ENCODE measurements around the gene IGSF21. TPM values are rescaled to one million over a fixed set of nuclear protein-coding genes. Genes with fewer than 3 reads are reported as not detected.

Gene IGSF21
- total and polyA plus RNA-seq, 3 experiments from 2014 or later, result not detected

- ChIA-PET POLR2A (no interaction called here), CTCF (no interaction called here)
- Mint-ChIP-seq H3K9me3 (no peaks in the 10 kb centered on the region), H3K36me3 (no peaks in the 10 kb centered on the region), H3K4me1 (no peaks in the 10 kb centered on the region), H3K4me3 (no peak overlapping the region), H3K27ac (no peak overlapping the region), H3K27me3 (peaks cover 19 to 25% of the 10 kb centered on the region in 2 donors)
- Histone ChIP-seq H3K27ac (ENCODE audit: low read depth, low read length) (no peak overlapping the region), H3K27me3 (ENCODE audit: insufficient read depth, low read length, poor library complexity, severe bottlenecking) (no peaks in the 10 kb centered on the region), H3K36me3 (ENCODE audit: insufficient read depth, low read length) (no peaks in the 10 kb centered on the region), H3K4me1 (ENCODE audit: insufficient read depth, low read length) (no peaks in the 10 kb centered on the region), H3K9me3 (ENCODE audit: low read length) (no peaks in the 10 kb centered on the region), H3K4me3 (ENCODE audit: low read length) (no peak overlapping the region)
- DNase-seq, result no peak
These were observed 292.9 kb downstream of the IGSF21 start for GRCh38 chr1:18400347-18401102.

GRCh38 chr1:18401921-18402320, 294.3 kb downstream of the IGSF21 start:
- Histone ChIP-seq H3K9me3 (ENCODE audit: low read length) (no peaks in the 10 kb centered on the region), H3K4me1 (ENCODE audit: insufficient read depth, low read length) (no peaks in the 10 kb centered on the region), H3K27ac (ENCODE audit: low read depth, low read length) (no peak overlapping the region), H3K27me3 (ENCODE audit: insufficient read depth, low read length, poor library complexity, severe bottlenecking) (no peaks in the 10 kb centered on the region), H3K4me3 (ENCODE audit: low read length) (no peak overlapping the region), H3K36me3 (ENCODE audit: insufficient read depth, low read length) (no peaks in the 10 kb centered on the region)
- H3K36me3 Mint-ChIP-seq, result no peaks in the 10 kb centered on the region
- DNase-seq, result no peak
- ChIA-PET POLR2A (no interaction called here), CTCF (no interaction called here)
- no peaks in the 10 kb centered on the region for H3K9me3 Mint-ChIP-seq
- H3K4me3 Mint-ChIP-seq, result no peak overlapping the region
- peaks cover 21 to 27% of the 10 kb centered on the region in 2 donors for H3K27me3 Mint-ChIP-seq
- no peaks in the 10 kb centered on the region for H3K4me1 Mint-ChIP-seq
- H3K27ac Mint-ChIP-seq, result no peak overlapping the region

GRCh38 chr1:18404460-18404859, 296.9 kb downstream of the IGSF21 start:
- H3K36me3 Mint-ChIP-seq, result no peaks in the 10 kb centered on the region
- no peaks in the 10 kb centered on the region for H3K4me1 Mint-ChIP-seq
- no peak overlapping the region for H3K4me3 ChIP-seq (ENCODE audit: low read length)
- H3K9me3 Mint-ChIP-seq, result no peaks in the 10 kb centered on the region
- H3K27me3 Mint-ChIP-seq, result peaks cover 15 to 19% of the 10 kb centered on the region in 2 donors
- H3K9me3 ChIP-seq (ENCODE audit: low read length), result no peaks in the 10 kb centered on the region
- no peak for DNase-seq
- CTCF ChIA-PET, result no interaction called here
- POLR2A ChIA-PET, result no interaction called here
- no peaks in the 10 kb centered on the region for H3K4me1 ChIP-seq (ENCODE audit: insufficient read depth, low read length)
- no peaks in the 10 kb centered on the region for H3K36me3 ChIP-seq (ENCODE audit: insufficient read depth, low read length)
- no peaks in the 10 kb centered on the region for H3K27me3 ChIP-seq (ENCODE audit: insufficient read depth, low read length, poor library complexity, severe bottlenecking)
- no peak overlapping the region for H3K4me3 Mint-ChIP-seq
- H3K27ac Mint-ChIP-seq, result peak overlapping the region in 1 of 8 donors; percentile 70
- H3K27ac ChIP-seq (ENCODE audit: low read depth, low read length), result no peak overlapping the region

- Histone ChIP-seq H3K4me3 (ENCODE audit: low read length) (no peak overlapping the region), H3K27me3 (ENCODE audit: insufficient read depth, low read length, poor library complexity, severe bottlenecking) (no peaks in the 10 kb centered on the region), H3K9me3 (ENCODE audit: low read length) (no peaks in the 10 kb centered on the region), H3K4me1 (ENCODE audit: insufficient read depth, low read length) (no peaks in the 10 kb centered on the region), H3K27ac (ENCODE audit: low read depth, low read length) (no peak overlapping the region), H3K36me3 (ENCODE audit: insufficient read depth, low read length) (no peaks in the 10 kb centered on the region)
- H3K4me3 Mint-ChIP-seq, result no peak overlapping the region
- no peaks in the 10 kb centered on the region for H3K36me3 Mint-ChIP-seq
- no peak overlapping the region for H3K27ac Mint-ChIP-seq
- H3K27me3 Mint-ChIP-seq, result peaks cover 15 to 16% of the 10 kb centered on the region in 2 donors
- ChIA-PET POLR2A (no interaction called here), CTCF (no interaction called here)
- peaks cover 0 to 10% (median 3%) of the 10 kb centered on the region in 5 donors for H3K9me3 Mint-ChIP-seq
- no peaks in the 10 kb centered on the region for H3K4me1 Mint-ChIP-seq
- DNase-seq, result no peak
These were observed 299.8 kb downstream of the IGSF21 start for GRCh38 chr1:18407166-18408045.

GRCh38 chr1:18408656-18409370, 301.2 kb downstream of the IGSF21 start:
- no peaks in the 10 kb centered on the region for H3K27me3 ChIP-seq (ENCODE audit: insufficient read depth, low read length, poor library complexity, severe bottlenecking)
- DNase-seq, result no peak
- H3K4me1 ChIP-seq (ENCODE audit: insufficient read depth, low read length), result no peaks in the 10 kb centered on the region
- Mint-ChIP-seq H3K36me3 (no peaks in the 10 kb centered on the region), H3K27ac (no peak overlapping the region), H3K9me3 (peaks cover 0 to 10% (median 3%) of the 10 kb centered on the region in 5 donors), H3K27me3 (peaks cover 12 to 15% of the 10 kb centered on the region in 2 donors), H3K4me1 (no peaks in the 10 kb centered on the region), H3K4me3 (no peak overlapping the region)
- no peaks in the 10 kb centered on the region for H3K9me3 ChIP-seq (ENCODE audit: low read length)
- no peak overlapping the region for H3K27ac ChIP-seq (ENCODE audit: low read depth, low read length)
- POLR2A ChIA-PET, result no interaction called here
- CTCF ChIA-PET, result no interaction called here
- H3K4me3 ChIP-seq (ENCODE audit: low read length), result no peak overlapping the region
- no peaks in the 10 kb centered on the region for H3K36me3 ChIP-seq (ENCODE audit: insufficient read depth, low read length)

GRCh38 chr1:18409609-18410237, 302.1 kb downstream of the IGSF21 start:
- H3K4me1 Mint-ChIP-seq, result no peaks in the 10 kb centered on the region
- no peaks in the 10 kb centered on the region for H3K9me3 ChIP-seq (ENCODE audit: low read length)
- H3K27me3 Mint-ChIP-seq, result peaks cover 11 to 22% of the 10 kb centered on the region in 2 donors
- ChIA-PET POLR2A (no interaction called here), CTCF (no interaction called here)
- no peaks in the 10 kb centered on the region for H3K4me1 ChIP-seq (ENCODE audit: insufficient read depth, low read length)
- H3K4me3 ChIP-seq (ENCODE audit: low read length), result no peak overlapping the region
- no peaks in the 10 kb centered on the region for H3K36me3 ChIP-seq (ENCODE audit: insufficient read depth, low read length)
- H3K27me3 ChIP-seq (ENCODE audit: insufficient read depth, low read length, poor library complexity, severe bottlenecking), result no peaks in the 10 kb centered on the region
- peaks cover 0 to 13% (median 7%) of the 10 kb centered on the region in 5 donors for H3K9me3 Mint-ChIP-seq
- no peaks in the 10 kb centered on the region for H3K36me3 Mint-ChIP-seq
- no peak overlapping the region for H3K27ac Mint-ChIP-seq
- no peak for DNase-seq
- H3K4me3 Mint-ChIP-seq, result no peak overlapping the region
- H3K27ac ChIP-seq (ENCODE audit: low read depth, low read length), result no peak overlapping the region

- H3K27me3 Mint-ChIP-seq, result peaks cover 11 to 23% of the 10 kb centered on the region in 2 donors
- H3K36me3 Mint-ChIP-seq, result no peaks in the 10 kb centered on the region
- no peak overlapping the region for H3K27ac Mint-ChIP-seq
- no peaks in the 10 kb centered on the region for H3K4me1 ChIP-seq (ENCODE audit: insufficient read depth, low read length)
- no peak overlapping the region for H3K4me3 ChIP-seq (ENCODE audit: low read length)
- CTCF ChIA-PET, result no interaction called here
- DNase-seq, result no peak
- H3K36me3 ChIP-seq (ENCODE audit: insufficient read depth, low read length), result no peaks in the 10 kb centered on the region
- H3K9me3 Mint-ChIP-seq, result peaks cover 0 to 13% (median 7%) of the 10 kb centered on the region in 5 donors
- H3K4me3 Mint-ChIP-seq, result no peak overlapping the region
- no peaks in the 10 kb centered on the region for H3K4me1 Mint-ChIP-seq
- H3K9me3 ChIP-seq (ENCODE audit: low read length), result no peaks in the 10 kb centered on the region
- no peak overlapping the region for H3K27ac ChIP-seq (ENCODE audit: low read depth, low read length)
- no peaks in the 10 kb centered on the region for H3K27me3 ChIP-seq (ENCODE audit: insufficient read depth, low read length, poor library complexity, severe bottlenecking)
- POLR2A ChIA-PET, result no interaction called here
These were observed 302.8 kb downstream of the IGSF21 start for GRCh38 chr1:18410407-18410806.

All from CD8-positive, alpha-beta memory T cell (primary cell).